Stimulated activated CD4-positive, alpha-beta T cell treated with anti-CD3 and anti-CD28 coated beads, Interleukin-4, amount 100 ng/mL, for 48 hours (primary cell): ENCODE results near the gene ST3GAL3.
"Not testable (repeated sequence)": the region's sequence is repeated elsewhere in the genome, so short reads cannot be mapped to it uniquely, and the experiment has no call there.

ENCODE experiments used
- DNase-seq, 2 donors: peaks; one replicate each; pipeline ENCODE4 v3.0.0-alpha.2; 2020; ENCODE audit warnings: low read depth in 2 of 2

The ST3GAL3 gene

DNA sequence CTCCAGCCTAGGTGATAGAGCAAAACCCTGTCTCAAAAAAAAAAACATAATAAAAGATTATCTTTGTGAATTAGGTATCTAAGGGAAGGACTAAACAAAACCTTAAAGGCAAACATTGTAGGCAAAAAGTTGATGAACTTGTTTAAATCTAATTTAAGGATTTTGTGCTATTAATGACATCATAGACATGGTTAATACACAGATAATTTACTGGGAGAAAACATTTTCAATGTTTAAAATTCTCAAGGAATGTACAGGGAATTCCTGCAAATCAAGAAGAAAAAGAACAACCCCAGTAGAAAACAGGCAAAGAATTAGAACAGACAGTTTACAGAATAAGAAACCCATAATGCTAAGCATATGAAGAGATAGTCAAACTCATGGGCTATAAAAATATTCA, 47.6 kb downstream of the ST3GAL3 start:
- no peak for DNase-seq

DNA sequence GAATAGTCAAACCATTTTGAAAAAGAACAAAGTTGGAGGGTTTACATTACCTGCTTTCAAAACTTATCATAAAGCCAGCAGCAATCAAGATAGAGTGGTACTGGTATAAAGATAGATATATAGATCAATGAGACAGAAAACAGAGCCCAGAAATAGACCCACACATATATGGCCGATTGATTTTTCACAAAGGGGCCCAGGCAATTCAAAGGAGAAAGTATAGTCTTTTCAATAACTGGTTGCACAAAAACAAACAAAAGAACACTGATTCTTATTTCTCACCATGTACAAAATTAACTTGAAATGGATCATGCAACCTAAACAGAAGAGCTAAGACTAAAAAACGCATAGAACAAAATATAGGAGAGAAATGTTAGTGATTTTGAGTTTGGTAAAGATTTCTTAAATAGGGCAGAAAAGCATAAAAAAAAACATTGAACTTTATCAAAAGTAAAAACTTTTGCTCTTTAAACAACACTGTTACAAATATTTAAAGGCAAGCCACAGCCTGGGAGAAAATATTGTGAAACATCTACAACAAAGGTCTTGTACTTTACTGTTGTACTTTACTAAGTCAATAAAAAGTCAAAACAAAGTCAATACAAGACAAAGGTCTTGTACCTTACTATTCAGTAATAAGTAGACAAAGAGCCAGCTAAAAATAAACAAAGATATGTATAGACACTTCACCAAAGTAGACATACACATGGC, 50.2 kb downstream of the ST3GAL3 start:
- DNase-seq, result no peak

DNA sequence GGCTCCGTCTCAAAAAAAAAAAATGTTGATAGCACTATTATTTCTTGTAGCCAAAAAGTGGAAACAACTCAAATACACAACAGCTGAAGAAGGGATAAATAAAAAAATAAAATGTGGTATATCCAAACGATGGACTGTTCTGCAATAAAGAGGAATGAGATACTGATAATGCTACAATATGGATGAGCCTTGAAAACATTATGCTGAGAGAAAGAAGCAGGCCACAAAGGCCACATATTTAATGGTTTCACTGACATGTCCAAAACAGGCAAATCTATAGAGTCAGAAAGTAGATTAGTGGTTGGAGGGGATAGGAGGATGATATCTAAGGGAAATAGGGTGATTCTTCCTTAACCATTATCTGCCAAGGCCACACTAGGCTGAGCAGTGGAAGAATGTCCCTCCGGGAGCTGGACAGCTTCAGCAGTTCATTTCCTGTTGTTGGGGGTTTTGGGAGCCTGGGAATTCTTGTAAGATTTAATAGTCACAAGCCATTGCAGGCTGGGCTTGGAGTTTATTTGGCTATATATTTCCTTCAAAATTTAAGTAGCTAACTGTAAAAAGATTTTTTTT, 53.5 kb downstream of the ST3GAL3 start:
- DNase-seq, result no peak

DNA sequence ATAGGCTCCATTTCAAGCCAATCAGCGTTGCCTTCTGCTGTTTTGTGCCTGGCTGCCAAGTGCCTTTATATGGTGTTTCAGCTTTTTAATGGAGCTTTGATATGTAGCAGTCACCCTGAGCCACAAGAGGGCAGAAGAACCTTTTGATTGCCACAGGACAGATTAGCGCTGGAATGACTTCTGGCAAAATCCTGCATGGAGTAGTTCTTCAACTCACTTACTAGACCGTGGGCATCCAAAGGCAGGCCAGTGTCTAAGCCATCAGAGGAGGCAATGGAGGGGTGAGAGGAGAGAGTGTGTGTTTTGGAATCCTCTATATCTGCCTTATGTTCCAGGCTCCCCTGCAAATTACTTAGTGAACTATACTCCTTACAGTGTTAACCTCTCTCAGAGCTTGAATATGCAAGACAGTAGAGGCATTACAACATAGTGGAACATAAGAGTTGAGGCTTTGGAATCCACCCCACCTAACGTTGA, 56.2 kb downstream of the ST3GAL3 start:
- DNase-seq, result peak; percentile 14 to 29

DNA sequence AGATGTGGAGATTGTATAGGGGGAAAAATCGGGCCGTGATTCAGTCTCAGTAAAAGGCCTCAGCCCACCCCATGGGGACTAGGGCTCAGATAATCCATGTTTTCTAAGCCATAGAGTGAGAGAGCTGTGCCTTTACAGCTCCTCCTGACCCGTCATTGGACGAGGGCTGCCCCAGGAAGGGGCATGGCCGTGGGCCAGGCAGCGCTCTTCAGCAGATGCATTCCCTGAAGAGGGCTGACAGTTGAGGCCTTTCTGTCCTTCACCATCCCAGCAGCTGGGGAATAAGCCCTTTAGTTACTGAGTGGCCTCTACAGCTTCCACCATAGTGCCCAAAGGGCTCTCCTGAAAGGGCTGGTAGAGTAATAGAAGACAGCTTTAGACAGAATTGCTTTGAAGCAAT, 57.2 kb downstream of the ST3GAL3 start:
- no peak for DNase-seq

DNA sequence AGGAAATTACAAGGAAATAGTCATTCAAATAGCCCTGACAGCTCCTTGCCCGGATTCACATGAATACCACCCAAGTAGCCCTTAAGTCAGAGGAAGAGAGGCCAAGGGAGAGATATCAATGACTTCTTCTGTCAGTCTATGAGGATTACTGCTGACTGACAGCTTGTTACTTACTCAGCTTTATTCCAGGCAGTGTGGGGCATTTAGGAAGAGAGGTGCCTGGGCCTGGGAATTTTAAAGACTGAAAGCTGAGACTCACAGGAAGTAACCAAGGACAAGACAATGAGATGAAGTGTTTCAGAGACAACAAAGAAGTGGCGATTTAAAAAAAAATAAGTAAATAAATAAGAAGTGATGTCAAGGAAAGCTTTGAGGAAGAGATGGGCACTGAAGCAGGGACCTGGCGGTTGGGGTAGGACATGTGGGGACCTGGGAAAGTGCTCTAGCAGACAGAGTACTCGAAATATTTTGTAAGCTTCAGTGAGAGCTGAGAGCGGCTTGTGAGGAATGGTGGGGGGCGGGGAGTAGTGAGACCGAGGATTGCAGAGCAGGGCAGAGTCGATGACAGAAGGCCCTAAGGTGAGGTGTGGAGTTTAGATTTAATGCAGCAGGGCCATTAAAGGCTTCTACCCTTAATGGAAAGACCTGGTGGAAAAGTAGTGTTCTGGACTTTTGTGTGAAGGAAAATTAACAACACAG, 58.9 kb downstream of the ST3GAL3 start:
- no peak for DNase-seq

DNA sequence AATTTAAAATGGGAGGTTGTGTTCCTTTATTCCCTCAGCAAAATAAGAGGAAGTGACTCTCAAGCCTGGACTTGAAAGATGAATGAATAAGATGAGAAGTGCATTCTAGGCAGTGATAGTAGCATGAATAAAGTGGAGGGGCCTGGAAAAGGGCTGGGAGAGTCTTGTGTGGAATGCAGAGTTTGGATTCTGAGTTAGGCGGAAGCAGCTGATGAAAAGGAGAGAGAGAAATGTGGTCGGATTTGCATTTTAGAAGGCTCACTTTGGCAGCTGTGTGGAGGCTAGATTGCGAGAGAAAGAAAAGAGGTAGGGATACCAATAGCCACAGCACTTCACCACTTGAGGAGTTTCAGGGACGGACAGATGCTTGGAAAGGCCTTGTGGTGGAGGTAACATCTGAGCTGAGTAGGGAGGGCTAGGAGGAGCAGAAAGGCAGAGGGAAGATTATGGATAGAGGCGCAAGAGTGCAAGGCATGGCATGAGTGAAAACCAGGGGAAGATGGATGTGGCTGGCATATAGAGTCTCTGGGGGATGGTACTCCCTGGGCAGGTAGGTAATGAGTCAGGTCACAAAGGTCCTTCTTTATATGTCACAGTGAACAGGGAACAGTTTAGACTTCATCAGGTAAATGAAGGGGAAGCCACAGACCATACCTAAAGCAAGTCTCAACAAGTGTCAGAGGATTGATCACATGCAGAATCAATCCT, 59.6 kb downstream of the ST3GAL3 start:
- no peak for DNase-seq

DNA sequence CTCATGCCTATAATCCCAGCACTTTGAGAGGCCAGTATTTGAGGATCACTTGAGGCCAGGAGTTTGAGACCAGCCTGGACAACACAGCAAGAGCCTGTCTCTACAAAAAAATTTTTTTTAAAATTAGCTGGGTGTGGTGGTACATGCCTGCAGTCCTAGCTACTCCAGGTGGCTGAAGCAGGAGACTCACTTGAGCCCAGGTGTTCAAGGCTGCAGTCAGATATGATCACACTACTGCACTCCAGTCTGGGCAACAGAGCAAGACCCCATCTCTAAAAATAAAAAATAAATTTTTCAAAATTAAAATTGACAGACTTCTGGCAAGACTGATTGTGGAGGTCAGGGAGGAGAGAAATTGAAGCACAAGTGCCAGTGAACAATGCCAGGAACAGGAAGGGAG, 60.8 kb downstream of the ST3GAL3 start:
- DNase-seq, result no peak

DNA sequence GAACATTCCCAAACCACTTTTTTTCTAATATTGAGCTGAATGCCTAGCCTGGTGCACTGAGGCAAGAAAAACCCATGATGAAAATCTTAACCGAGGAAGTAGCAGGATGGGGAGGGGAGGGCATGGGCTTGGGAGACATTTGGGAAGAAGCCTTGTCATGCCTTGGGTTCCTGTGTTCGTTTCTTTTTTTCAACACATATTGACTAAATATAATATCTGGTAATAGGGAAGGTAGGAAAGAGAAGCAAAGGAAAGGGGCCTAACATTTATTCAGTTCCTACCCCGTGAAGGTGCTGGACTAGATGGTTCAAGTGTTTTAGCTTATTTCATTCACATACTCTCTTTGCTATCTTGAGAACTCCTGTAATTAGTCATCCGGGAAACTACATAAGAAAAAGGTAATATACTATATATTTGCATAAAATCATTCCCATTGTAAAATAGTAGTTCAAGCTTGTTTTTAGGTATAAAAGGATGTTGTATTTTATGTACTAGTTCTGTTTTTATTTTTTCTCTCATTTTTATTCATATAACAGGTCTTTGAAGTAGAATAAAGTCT, 62.1 kb downstream of the ST3GAL3 start:
- DNase-seq, result no peak

DNA sequence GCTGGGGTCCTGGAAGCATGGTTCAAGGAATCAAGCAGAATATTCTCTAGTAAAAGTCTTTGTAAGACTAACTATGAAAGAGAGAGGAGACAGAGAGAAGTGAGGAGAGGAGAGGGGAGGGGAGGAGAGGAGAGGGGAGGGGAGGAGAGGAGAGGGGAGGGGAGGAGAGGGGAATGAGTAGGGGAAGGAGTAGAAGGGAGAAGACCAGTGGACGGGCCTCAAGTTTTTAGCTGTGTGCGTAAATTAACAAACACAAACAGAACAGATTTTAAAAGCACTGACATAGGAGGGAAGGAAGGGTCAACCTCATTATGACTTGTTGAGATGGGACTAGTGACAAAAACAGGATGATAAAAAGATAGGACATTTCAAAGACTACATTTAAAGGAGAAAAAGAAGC, 62.8 kb downstream of the ST3GAL3 start:
- DNase-seq, result no peak

DNA sequence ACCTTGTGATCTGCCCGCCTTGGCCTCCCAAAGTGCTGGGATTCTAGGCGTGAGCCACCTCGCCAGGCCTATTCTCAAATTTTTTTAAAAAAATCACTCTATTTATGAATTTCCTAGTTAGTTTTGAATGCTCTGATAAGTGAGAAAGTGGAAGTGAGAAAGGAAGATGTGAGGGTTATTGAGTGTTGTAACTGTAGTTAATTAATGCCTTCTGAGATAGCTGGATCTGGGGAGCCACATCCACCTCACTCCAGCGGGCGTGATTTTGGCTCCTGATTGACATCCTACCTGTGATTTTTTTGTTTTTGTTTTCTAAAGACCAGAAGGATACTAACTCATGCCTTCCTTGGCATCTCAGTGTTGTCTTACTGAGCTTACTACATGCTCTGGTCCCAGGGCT, 65.6 kb downstream of the ST3GAL3 start:
- no peak for DNase-seq

DNA sequence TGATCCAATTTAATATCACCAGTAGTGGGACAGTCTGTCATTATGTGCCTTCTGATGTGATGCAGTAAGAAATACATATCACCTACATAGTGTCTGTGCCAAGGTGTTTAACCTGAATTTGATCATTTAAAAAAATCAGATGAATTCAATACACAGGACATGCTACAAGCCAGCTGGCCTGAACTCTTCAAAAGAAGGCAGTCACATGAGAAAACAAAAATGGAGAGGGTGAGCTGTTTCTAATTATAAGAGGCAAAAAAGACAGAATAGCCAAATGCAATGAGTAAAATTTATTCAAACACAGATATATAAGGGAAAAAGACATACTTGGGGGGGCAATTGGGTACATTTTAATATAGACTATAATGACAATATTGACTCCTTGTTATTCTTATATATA, 66.5 kb downstream of the ST3GAL3 start:
- no peak for DNase-seq

DNA sequence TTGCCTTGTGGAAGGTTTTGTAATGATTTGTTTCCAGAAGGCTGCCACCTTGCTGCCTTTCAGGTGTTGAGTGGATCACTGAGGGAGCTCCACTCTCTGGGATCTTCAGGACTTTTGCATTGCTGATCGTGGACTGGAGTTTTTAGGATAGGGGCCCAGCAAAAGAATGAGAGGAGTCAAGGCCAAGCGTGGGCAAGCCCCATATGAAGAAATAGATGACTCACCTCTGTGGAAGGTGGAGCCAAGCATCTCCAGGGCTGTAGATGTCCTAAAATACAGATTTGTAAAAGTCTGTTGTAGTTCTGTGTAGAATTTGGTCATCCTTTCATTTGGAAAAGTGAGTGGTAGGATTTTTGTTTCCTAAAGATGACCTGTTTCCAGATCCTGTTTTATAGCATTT, 67.0 kb downstream of the ST3GAL3 start:
- DNase-seq, result no peak

DNA sequence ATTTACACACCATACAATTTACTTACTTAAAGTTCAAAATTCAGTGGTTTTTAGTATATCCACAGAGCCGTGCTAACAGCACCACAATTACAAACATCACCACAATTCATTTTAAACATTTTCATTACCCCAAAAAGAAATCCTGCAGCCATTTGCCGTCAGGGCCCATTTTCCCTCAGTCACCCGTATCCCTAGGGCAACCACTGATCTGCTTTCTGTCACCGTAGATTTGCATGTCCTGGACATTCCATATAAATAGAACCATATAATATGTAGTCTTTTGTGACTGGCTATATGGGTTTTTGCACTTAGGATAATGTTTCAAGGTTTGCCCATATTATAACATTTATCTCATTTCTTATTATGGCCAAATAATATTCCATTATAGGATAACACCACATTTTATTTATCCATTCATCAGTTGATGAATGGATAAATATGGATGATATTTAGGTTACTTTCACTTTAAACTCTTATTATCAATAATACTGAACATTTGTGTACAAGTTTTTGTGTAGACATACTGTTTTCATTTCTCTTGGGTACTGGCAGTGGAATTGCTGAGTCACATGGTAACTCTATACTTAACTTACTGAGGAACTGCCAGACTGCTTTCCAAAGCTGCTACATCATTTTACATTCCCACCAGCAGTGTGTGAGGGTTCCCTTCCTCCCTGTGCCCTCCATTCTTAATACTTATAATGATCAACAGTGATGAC, 68.9 kb downstream of the ST3GAL3 start:
- DNase-seq, result no peak

DNA sequence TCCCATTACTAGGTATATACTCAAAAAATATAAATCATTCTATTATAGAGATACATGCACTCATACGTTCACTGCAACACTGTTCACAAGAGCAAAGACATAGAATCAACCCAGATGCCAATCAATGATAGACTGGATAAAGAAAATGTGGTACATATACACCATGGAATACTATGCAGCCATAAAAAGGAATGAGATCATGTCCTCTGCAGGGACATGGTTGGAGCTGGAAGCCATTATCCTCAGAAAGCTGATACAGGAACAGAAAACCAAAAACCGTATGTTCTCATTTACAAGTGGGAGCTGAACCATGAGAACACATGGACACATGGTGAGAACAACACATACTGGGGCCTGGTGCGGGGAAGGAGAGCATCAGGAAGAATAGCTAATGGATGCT, 70.6 kb downstream of the ST3GAL3 start:
- DNase-seq, result not testable (repeated sequence)

DNA sequence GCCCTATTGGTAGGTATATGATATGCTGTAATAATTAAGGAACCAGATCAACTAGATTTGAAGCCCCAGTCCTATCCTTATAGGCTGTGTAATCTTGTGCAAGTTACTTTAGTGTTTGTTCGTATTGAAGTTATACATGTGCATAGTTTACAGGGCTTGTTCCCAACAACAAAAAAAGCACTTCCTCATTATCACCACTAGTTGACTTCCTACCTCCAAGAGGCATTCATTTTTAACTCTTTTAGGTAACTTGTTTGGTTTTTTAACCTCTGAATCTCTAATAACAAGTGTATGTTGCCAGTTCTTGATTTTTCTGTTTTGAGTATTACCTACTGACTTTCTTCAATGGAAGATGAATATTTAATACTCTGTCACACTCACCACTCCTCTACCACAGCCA, 71.9 kb downstream of the ST3GAL3 start:
- DNase-seq, result no peak

DNA sequence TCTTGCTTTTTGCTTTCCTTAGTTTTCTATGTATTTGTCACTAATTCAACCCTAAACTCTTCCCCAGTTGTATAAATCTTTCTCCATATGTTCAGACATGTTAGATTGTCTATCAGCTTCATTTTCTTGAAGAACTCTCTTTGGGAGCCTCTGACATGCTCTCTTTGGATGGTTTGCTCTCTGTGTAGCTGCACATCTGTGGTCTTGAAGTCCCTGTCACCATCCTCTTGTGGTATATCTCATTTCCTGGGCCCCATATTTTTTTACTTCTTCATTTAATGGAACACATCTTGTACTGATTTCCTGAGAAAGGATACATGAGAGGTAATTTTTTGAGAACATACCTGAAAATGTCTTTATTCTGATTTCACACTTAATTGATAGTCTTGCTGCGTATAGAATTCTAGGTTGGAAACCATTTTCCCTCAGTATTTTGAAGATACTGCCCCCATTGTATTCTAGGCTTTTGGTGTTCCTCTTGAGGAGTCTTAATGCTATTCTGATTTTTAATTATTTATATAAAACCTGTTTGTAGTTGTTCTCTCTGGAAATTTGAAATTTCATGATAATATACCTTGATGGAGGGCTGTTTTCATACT, 72.6 kb downstream of the ST3GAL3 start:
- DNase-seq, result no peak

DNA sequence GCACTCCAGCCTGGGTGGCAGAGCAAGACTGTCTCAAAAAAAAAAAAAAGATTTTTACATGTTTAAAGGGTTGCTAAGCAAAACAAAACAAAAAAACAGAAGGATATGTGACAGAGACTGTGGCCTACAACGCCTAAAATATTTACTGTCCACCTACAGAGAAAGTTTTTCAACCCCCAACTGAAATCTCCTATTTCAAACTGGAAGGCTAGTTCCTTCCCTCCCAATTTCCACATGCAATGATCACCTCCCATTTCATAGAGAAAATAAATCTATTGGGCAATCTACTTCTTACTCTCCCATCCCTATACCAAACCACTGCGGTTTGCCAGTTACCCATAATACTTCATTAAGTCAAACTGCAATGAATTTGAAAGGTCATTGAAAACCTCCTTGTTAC, 74.2 kb downstream of the ST3GAL3 start:
- no peak for DNase-seq

DNA sequence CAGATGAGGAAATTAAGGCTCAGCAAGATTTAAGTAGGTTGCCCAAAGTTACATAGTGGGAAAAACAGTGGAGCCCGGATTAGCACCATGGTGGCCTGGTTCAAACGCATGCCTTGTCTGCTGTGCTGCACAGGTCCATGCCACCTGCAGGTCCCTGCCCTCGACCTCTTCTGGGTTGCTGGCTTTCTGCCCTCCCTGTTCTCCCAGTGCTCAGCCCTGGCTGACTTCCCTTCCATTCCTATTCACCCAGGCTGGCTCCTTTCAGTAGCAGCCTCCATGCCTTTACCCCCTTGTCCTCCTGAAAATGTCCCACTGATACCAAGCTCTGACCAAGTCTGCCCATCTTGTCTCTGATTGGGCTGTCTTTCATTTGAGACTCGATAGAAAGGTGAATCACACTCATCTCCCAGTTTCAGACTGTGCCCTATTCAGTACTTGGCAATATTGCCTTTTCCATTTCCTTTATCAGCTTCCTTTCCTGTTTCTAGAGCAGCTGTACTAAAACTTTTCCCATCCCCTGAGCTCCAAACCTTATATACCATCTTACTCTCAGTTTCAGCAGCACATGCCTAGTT, 75.8 kb downstream of the ST3GAL3 start:
- no peak for DNase-seq

DNA sequence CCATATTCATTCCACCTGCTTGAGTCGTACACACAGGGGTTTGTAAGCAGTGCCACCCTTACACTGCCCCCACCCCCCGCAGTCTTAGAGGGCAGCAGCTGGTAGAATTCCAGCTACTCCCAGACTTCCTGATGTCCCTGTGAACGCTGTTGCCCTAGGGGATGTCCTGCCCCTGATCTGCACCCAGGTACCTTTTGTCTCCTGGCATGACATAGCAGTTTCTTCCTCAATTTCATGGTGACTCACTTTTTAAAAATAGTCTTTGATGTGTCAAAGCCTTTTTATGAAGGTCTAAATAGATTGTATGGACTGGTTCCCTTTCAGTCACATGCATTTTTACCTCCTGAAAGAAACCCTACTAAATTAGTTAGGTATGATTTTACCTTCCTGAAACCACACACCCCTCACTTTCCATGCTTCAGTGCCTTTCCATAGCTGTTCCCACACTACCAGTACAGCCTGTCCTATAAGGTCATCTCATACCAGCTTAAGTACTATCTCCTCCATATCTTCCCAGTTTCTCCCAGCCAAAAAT, 76.4 kb downstream of the ST3GAL3 start:
- no peak for DNase-seq
